NT2/D1 (cell line): Measurements from ENCODE around the gene MYL11.

Experiments
- SUZ12 ChIP-seq: IDR thresholded peaks from 2 replicates; pipeline ENCODE4 v1.6.1; 2011; ENCODE audit not compliant: insufficient read length, insufficient read depth; ENCODE audit errors: extremely low read depth
- YY1 ChIP-seq: IDR thresholded peaks from 2 replicates; pipeline ENCODE4 v1.6.1; 2011; ENCODE audit not compliant: insufficient read length, insufficient read depth
- ZNF274 ChIP-seq: IDR thresholded peaks from 2 replicates; pipeline ENCODE4 v1.6.1; 2011; ENCODE audit warnings: mild to moderate bottlenecking, low read depth, low read length

GRCh38 chr16:30357085-30357714, 17.4 kb upstream of the MYL11 start:
- TF ChIP-seq YY1 (no peak), ZNF274 (no peak), SUZ12 (no peak)
